ENCODE results near the gene SRSF10. TPM values are rescaled to one million over a fixed set of nuclear protein-coding genes. Genes with fewer than 3 reads are reported as not detected.

Gene SRSF10
- total and polyA plus RNA-seq, 10 donors = 54.5 to 146 (median 98.2) TPM

GRCh38 chr1:24021403-24022266 is 41.5 kb upstream of the SRSF10 start:
- intact Hi-C loops (cut with DNase I; ENCODE audit: low total_unique reads) = no loop called here
- no peak overlapping the region for H3K27ac ChIP-seq
- 76 to 88% (median 83%) methylated on average over 7 of the region's 7 CpGs for WGBS, 5 donors
- no peak for DNase-seq
- TF ChIP-seq POLR2AphosphoS5 (IDR thresholded peaks at IDR 0.05) (no peak), CTCF (IDR thresholded peaks at IDR 0.05 in 8 of 11, conservative IDR thresholded peaks at IDR 0.05 in 3 of 11) (no peak), POLR2A (IDR thresholded peaks at IDR 0.05) (no peak)
- peaks cover 0 to 14% (median 0%) of the 10 kb centered on the region in 6 donors for H3K4me1 ChIP-seq
- no peak overlapping the region for H3K4me3 ChIP-seq
- no peaks in the 10 kb centered on the region for H3K27me3 ChIP-seq (replicated peaks in 1 of 7)
- H3K36me3 ChIP-seq = no peaks in the 10 kb centered on the region
- H3K9me3 ChIP-seq = no peaks in the 10 kb centered on the region

- peaks cover 0 to 14% (median 0%) of the 10 kb centered on the region in 6 donors for H3K4me1 ChIP-seq
- TF ChIP-seq POLR2AphosphoS5 (IDR thresholded peaks at IDR 0.05) (no peak), POLR2A (IDR thresholded peaks at IDR 0.05) (no peak), CTCF (IDR thresholded peaks at IDR 0.05 in 8 of 11, conservative IDR thresholded peaks at IDR 0.05 in 3 of 11) (no peak)
- no peaks in the 10 kb centered on the region for H3K36me3 ChIP-seq
- no peak for DNase-seq
- H3K4me3 ChIP-seq = no peak overlapping the region
- 83 to 94% (median 92%) methylated on average over 3 of the region's 3 CpGs for WGBS, 5 donors
- H3K27me3 ChIP-seq (replicated peaks in 1 of 7) = no peaks in the 10 kb centered on the region
- peak overlapping the region in 4 of 8 donors; percentile 14 to 76 (median 64) for H3K27ac ChIP-seq
- H3K9me3 ChIP-seq = no peaks in the 10 kb centered on the region
- intact Hi-C loops (cut with DNase I; ENCODE audit: low total_unique reads) = no loop called here
Measured at GRCh38 chr1:24020470-24020869, 40.3 kb upstream of the SRSF10 start.

GRCh38 chr1:24020025-24020424 is 39.9 kb upstream of the SRSF10 start:
- Histone ChIP-seq H3K4me1 (peaks cover 0 to 14% (median 0%) of the 10 kb centered on the region in 6 donors), H3K36me3 (no peaks in the 10 kb centered on the region), H3K27ac (peak overlapping the region in 6 of 8 donors; percentile 2 to 76 (median 64)), H3K27me3 (replicated peaks in 1 of 7) (no peaks in the 10 kb centered on the region), H3K9me3 (no peaks in the 10 kb centered on the region), H3K4me3 (no peak overlapping the region)
- 77 to 92% (median 86%) methylated on average over 5 of the region's 5 CpGs for WGBS, 5 donors
- intact Hi-C loops (cut with DNase I; ENCODE audit: low total_unique reads) = no loop called here
- TF ChIP-seq POLR2AphosphoS5 (IDR thresholded peaks at IDR 0.05) (no peak), POLR2A (IDR thresholded peaks at IDR 0.05) (no peak), CTCF (IDR thresholded peaks at IDR 0.05 in 8 of 11, conservative IDR thresholded peaks at IDR 0.05 in 3 of 11) (no peak)
- no peak for DNase-seq
